WTC11 (cell line): ENCODE data around the gene KAZN.

Experiments
- HMGA2 ChIP-seq: fragments of 250-450 bp; sonication (Bioruptor Pico); IDR thresholded peaks from 2 replicates; pipeline ENCODE4 v1.4.0; 2021; ENCODE audit warnings: mild to moderate bottlenecking, moderate library complexity
- IRF2 ChIP-seq: sonication (generic); formaldehyde crosslinking; IDR thresholded peaks from 2 replicates; pipeline ENCODE4 v1.8.0; 2022; ENCODE audit warnings: low read depth, missing genetic modification reagents, borderline replicate concordance
- JUN ChIP-seq: sonication (generic); formaldehyde crosslinking; IDR thresholded peaks from 2 replicates; pipeline ENCODE4 v1.8.0; 2023; ENCODE audit warnings: mild to moderate bottlenecking, missing genetic modification reagents
- MAX ChIP-seq: sonication (generic); formaldehyde crosslinking; IDR thresholded peaks from 2 replicates; pipeline ENCODE4 v1.8.0; 2022; ENCODE audit warnings: mild to moderate bottlenecking, missing genetic modification reagents
- OVOL2 ChIP-seq: fragments of 250-450 bp; sonication (Bioruptor Pico); IDR thresholded peaks from 2 replicates; pipeline ENCODE4 v1.9.0; 2021; ENCODE audit warnings: mild to moderate bottlenecking, borderline replicate concordance
- SP1 ChIP-seq: sonication (generic); formaldehyde crosslinking; conservative IDR thresholded peaks from 2 replicates; pipeline ENCODE4 v1.8.1; 2022; ENCODE audit warnings: missing genetic modification reagents
- TEAD1 ChIP-seq: sonication (generic); formaldehyde crosslinking; IDR thresholded peaks from 2 replicates; pipeline ENCODE4 v1.8.0; 2022; ENCODE audit warnings: mild to moderate bottlenecking, missing genetic modification reagents
- TP53 ChIP-seq: sonication (generic); formaldehyde crosslinking; IDR thresholded peaks from 2 replicates; pipeline ENCODE4 v1.8.1; 2023; ENCODE audit warnings: mild to moderate bottlenecking, missing genetic modification reagents
- TF ChIP-seq, protein P1 (sequence below): fragments of 200-600 bp; IDR thresholded peaks from 2 replicates; pipeline ENCODE4 v1.8.0; 2022; ENCODE audit warnings: antibody characterized with exemption
- TF ChIP-seq, protein P2 (sequence below): sonication (generic); formaldehyde crosslinking; IDR thresholded peaks from 2 replicates; pipeline ENCODE4 v1.8.0; 2022; ENCODE audit warnings: mild to moderate bottlenecking, missing genetic modification reagents

- TF ChIP-seq, protein P1, sequence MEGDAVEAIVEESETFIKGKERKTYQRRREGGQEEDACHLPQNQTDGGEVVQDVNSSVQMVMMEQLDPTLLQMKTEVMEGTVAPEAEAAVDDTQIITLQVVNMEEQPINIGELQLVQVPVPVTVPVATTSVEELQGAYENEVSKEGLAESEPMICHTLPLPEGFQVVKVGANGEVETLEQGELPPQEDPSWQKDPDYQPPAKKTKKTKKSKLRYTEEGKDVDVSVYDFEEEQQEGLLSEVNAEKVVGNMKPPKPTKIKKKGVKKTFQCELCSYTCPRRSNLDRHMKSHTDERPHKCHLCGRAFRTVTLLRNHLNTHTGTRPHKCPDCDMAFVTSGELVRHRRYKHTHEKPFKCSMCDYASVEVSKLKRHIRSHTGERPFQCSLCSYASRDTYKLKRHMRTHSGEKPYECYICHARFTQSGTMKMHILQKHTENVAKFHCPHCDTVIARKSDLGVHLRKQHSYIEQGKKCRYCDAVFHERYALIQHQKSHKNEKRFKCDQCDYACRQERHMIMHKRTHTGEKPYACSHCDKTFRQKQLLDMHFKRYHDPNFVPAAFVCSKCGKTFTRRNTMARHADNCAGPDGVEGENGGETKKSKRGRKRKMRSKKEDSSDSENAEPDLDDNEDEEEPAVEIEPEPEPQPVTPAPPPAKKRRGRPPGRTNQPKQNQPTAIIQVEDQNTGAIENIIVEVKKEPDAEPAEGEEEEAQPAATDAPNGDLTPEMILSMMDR: no peak
- no peak for TF ChIP-seq TP53
- TF ChIP-seq, protein P2, sequence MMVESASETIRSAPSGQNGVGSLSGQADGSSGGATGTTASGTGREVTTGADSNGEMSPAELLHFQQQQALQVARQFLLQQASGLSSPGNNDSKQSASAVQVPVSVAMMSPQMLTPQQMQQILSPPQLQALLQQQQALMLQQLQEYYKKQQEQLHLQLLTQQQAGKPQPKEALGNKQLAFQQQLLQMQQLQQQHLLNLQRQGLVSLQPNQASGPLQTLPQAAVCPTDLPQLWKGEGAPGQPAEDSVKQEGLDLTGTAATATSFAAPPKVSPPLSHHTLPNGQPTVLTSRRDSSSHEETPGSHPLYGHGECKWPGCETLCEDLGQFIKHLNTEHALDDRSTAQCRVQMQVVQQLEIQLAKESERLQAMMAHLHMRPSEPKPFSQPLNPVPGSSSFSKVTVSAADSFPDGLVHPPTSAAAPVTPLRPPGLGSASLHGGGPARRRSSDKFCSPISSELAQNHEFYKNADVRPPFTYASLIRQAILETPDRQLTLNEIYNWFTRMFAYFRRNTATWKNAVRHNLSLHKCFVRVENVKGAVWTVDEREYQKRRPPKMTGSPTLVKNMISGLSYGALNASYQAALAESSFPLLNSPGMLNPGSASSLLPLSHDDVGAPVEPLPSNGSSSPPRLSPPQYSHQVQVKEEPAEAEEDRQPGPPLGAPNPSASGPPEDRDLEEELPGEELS (CRISPR knock-in tag): no peak
- no peak for TF ChIP-seq MAX (CRISPR knock-in tag)
- TF ChIP-seq SP1 (CRISPR knock-in tag): no peak
- no peak for TF ChIP-seq TEAD1
- TF ChIP-seq IRF2 (CRISPR knock-in tag): no peak
- no peak for TF ChIP-seq JUN
- no peak for TF ChIP-seq HMGA2 (CRISPR knock-in tag)
- no peak for TF ChIP-seq OVOL2 (CRISPR knock-in tag)
Observed at GRCh38 chr1:15029786-15030185, 431.3 kb downstream of the KAZN start.
